HG02610 (cell line): ENCODE results near the gene KIF25.
"Not testable (repeated sequence)": the region's sequence is repeated elsewhere in the genome, so short reads cannot be mapped to it uniquely, and the experiment has no call there.

Experiments
- ATAC-seq: cut with Tn5 transposase; IDR thresholded peaks from one replicate; pipeline ENCODE4 v1.9.1; 2021; ENCODE audit warnings: mild to moderate bottlenecking, moderate library complexity; ENCODE audit not compliant: unreplicated experiment

Gene KIF25

DNA sequence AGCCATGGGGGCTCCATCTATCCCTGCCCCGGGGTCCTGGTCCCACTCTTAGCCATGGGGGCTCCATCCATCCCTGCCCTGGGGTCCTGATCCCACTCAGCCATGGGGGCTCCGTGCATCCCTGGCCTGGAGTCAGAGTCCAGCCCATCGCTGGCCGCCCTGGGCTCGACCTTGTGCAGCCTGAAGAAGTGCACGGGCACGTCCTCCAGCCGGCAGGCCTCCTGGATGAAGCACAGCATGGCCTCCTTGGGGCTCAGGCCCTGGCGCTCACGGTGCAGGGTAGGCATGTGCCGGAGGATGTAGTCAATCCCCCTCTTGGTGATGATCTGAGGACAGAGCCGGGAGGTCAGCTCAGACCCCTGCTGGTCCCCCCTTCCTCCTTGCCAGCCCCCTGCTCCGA is 66.0 kb downstream of the KIF25 start:
- ATAC-seq = no peak

GRCh38 chr6:168064226-168064807 is 66.8 kb downstream of the KIF25 start:
- ATAC-seq = no peak

DNA sequence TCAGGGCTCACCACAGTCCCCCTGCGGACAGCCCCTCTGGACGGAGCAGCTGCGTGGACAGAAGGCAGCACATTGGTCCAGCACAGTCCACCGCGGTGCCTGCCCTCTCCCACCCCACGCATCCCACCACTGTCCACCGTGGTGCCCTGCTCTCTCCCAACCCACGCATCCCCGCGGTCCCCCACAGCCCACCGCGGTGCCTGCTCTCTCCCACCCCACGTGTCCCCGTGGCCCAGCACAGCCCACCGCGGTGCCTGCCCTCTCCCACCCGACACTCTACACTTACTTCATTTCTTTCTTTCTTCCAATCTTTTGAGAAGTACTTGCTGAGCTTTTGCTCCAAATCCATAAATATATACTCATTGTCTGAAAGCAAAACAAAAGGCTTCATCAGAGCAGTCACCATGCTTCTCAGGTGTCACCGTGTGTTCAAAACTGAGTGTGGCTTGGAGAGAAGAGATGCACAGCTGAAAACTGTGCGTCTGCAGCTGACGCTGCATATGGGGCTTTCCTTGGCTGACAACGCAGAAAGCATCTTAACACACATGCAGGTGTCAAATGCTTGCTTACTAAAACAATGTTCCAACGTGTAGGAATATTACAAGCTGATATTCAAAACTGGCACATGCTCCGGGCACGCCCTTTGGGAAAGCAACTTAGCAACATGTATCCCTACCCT is 69.7 kb downstream of the KIF25 start:
- no peak for ATAC-seq

DNA sequence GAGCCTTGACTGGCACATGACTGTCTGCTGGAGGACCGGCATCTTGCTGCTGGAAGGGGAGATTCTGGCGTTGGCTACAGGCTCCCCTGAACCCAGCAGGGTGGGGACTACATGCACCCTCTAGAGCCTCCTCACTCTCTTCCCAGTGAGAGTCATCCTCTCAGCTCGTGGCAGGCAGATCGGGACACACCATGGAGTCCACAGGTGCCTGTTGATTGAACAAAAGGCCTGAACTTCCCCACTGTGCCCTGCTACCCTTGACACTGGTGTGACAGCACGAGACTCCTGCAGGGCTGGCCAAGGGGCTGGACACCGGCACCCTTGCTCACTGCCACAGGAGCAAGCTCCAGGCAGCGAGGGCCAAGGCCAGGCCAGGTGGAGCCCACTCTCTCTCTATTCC is 73.3 kb downstream of the KIF25 start:
- ATAC-seq = no peak

- ATAC-seq = no peak
These were observed 74.1 kb downstream of the KIF25 start for GRCh38 chr6:168071620-168072019.

DNA sequence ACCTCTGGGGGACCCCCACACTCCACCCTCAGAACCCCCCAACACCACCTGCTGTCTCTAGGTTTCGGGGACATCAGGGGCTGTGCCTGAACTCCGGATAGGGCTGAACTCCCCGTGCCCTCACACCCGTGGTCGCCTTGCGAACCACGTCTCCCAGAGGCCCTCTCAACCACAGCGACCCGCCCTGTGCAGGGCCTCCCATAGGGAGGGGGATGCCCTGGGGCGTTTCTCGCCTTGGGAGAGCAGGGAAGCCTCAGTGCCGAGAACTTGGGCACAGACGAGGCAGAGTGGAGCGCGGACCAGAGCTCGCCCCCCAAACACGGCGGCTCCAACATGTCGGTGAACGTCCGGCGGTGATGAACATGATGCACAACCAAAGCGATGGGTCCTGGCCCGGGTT is 74.8 kb downstream of the KIF25 start:
- ATAC-seq = no peak

- no peak for ATAC-seq
These were observed 75.3 kb downstream of the KIF25 start for GRCh38 chr6:168072730-168073129.

- ATAC-seq = no peak
These were observed 76.7 kb downstream of the KIF25 start for GRCh38 chr6:168073937-168074730.

DNA sequence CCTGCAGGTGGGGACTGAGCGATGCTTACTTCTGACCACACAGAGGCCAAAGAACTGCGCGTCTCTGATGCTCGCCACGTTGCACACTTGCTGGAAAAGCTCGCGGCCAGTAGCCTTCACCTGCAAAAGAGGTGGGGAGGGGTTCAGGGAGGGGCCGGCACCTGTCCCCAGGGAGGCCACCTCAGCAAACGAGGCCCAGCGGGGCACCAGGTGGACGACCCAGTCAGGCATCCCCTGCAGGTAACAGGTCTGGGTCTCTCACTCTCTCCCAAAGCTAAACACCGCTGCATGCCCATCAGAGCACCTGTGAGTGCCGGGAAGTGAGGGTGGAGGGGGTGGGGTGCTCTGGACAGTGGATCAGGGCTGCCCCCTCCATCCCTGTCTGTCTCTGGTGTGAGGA is 77.7 kb downstream of the KIF25 start:
- no peak for ATAC-seq

DNA sequence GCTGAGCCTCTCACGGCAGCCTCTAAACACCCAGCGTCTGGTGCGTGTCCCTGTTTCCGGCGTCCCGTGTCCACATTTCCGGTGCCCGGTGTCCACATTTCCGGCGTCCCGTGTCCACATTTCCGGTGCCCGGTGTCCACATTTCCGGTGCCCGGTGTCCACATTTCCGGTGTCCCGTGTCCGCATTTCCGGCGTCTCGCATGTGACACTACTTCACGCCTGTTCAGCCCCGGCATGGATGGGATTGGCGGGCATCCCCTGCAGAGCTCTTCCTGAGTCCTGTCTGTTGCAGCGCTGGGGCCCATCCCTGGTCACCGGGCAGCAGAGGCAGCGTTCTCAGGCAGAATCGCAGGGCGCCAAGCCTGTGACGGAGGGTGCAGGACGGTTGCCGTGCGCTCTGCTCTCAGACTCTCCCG is 78.3 kb downstream of the KIF25 start:
- no peak for ATAC-seq

- ATAC-seq = not testable (repeated sequence)
These were observed 79.9 kb downstream of the KIF25 start for GRCh38 chr6:168077401-168077800.

DNA sequence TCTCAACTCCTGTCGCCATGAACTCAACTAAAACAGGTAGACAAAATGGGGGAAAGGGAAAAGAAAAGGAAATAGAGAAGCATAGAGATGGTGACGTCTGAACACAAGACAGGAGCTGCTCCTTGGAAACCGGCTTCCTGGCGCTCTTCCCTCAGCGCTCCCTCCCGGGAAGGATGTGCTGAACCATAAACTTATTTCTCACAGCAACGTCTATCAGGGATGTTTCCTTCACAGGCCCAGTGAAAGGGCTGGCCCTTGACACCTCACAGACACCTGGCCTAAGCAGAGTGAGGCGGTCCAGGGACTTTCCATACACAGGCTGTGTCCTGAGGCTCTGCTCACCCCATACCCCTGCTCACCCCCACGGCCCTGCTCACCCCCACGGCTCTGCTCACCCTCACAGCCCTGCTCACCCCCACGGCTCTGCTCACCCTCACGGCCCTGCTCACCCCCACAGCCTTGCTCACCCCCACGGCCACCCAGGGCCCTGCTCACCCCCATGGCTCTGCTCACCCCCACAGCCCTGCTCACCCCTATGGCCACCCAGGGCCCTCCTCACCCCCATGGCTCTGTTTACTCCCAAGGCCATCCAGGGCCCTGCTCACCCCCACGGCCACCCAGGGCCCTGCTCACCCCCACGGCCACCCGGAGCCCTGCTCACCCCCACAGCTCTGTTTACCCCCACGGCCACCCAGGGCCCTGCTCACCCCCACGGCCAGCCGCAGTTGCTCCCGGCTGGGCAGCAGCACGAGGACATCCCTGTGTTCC is 80.9 kb downstream of the KIF25 start:
- ATAC-seq = no peak

DNA sequence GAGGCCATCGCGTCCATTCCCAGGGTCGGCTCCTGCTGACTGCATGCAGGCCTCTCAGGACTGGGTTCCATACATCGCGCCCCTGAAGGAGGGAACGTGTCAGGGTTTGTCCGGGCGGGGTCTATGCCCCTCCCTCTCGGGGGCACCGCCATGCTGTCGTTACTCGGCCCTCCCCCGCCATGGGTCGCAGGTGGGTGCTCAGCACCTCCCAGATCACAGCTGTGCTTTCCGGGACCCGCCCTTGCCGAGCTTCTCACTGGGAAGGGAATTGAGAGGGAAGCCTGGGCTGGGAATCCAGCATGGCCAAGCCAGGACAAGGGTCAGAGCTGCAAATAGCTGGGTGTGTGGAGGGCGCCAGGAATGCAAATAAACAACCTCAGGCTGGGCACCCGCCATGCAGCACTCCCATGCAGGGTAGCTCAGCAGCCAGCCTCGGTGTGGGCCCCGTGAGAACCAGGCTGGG is 81.5 kb downstream of the KIF25 start, which contains the start of gene FRMD1:
Gene FRMD1 (minus strand): TSS at position 270 of the 463 bp plus-strand sequence. CDS start 118 bp downstream, at position 152.
- no peak for ATAC-seq

DNA sequence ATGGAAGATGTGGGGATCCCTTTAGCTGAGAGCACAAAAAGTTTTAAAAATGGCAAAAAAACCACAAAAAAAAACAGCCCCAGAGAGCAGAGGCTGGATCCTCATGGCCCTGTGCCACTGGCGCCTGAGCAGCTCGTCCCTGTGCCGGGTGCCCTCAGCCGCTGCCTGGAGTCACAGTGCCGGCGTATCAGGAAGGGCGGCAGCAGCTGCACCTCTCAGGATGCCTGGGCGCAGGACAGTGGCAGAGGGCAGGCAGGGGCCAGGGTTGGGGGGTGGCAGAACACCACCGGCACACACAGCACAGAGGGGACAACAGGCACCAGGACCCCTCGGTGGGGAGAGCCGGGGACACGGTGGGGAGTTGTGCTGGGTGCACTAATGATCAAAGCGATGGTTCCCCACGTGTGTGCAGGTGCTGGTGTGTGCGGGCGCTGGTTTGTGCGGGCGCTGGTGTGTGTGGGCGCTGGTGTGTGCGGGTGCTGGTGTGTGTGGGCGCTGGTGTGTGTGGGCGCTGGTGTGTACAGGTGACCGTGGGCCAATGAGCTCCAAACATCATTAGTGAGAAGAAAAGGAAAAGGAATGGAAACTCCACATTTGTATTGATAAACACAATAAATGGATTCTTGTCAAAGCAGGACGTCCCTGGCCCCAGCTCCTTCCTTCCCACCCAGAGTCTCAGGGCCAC is 83.1 kb downstream of the KIF25 start:
- no peak for ATAC-seq

DNA sequence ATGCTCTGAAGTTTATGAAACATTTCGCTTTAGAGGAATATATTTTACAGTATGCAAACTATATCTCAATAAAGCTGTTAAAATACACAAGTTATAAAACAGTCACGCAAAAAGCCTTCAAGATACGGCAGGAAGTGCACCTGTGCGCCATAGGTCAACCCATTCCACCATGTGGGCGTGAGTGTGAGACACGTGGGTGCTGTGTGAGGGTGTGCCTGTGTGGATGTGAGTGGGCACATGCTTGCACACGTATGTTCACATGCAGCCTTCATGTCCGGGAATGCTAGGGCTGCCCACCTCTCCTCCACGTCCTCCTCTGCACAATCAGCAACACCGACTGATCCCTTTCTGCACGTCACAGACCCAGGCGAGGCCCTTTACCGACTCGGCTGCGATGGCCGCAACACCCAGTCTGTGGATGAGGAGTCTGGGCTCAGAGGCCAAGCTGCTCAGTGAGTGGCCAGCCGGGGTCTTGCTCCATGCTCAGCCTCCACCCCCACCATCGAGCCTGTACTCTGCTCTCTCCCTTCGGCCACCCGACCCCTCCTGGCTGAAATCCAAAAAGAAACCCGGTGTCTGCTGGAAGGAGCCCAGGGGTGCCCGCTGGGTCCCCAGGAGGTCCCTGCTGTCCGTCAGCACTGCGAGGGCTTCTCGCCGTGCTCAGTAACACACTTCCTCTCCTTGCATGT is 84.5 kb downstream of the KIF25 start:
- ATAC-seq = no peak

DNA sequence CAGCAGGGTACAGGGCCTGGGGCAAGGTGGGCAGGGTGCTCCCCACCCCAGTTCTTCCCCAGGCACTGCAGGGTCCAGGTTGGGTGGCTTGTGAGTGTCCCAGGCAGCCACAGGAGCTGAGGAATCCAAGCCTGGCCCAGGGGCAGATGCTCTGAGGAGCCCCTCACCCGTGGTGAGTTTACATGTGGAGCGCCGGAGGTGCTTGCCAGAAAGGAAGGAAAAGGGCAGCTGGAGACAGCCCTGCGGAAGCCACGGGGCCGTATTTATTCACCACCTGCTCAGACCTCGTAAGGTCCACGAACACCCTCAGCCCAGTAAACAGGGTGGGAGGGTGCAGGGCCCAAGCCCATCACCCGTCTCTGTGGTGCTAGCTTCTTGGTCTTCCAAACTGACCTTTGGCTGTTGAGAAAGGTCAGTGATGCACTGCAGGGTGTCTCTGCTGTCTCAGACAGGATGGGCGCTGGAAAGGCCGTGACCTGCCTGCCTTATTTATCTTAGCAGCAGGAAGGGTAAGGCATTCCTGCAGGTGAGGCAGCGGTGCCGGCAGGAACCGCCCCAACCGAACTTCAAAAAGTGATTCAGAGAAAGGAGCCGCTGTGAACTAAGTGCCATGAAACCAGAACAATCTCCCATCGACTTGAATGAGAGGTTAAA is 85.5 kb downstream of the KIF25 start:
- no peak for ATAC-seq

- no peak for ATAC-seq
These were observed 86.0 kb downstream of the KIF25 start for GRCh38 chr6:168083514-168083885.

DNA sequence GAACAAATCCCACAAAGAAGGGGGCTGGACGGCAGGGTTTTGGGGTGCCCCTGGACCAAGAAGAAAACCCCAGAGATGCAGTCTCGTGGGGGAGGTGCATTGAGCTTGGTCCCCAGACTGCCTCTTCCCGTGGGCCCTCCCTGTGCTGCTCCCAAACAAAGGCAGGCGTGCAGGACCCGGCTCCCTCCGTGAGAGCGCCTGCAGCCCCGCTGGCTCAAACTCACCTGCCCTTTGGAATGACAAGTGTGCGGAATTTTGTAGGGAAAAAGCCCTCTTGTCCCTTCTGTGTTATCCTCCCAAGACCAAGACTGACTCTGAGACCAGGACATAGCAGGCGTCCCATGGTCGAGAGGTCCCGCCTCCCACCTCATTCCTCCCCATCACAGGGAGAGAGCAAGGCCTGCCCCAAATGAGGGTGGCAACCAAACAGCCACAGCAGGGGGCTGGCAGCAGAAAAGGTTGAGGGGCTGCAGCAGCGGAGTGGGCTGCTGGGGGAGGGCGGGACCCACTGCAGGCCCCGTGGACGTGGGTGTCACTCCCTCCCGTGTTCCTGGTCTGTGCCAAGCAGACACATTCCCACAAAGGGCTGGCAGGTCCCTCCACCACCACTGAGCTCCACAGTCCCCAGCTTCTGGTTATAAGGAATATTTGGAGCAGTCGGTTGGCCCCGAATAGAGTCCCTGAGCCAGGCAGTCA is 87.1 kb downstream of the KIF25 start:
- no peak for ATAC-seq

- no peak for ATAC-seq
These were observed 88.6 kb downstream of the KIF25 start for GRCh38 chr6:168086066-168086465.
